Esophagus squamous epithelium (tissue), 5 donors: ENCODE measurements around the gene ANAPC15. TPM values are rescaled to one million over a fixed set of nuclear protein-coding genes. Genes with fewer than 3 reads are reported as not detected.
"Not testable (repeated sequence)": the region's sequence is repeated elsewhere in the genome, so short reads cannot be mapped to it uniquely, and the experiment has no call there.

Source experiments
- DNase-seq: peaks from one replicate; lab custom pipeline; 2025; lab: John Stamatoyannopoulos, UW
- H3K27ac ChIP-seq, 4 donors: fragments of 200-600 bp; sonication (generic); one replicate each; pipeline ENCODE4 v1.5.1; 2016 to 2019; ENCODE audit warnings: mild to moderate bottlenecking in 1 of 4
- H3K27me3 ChIP-seq, 4 donors: fragments of 200-600 bp; sonication (generic); 1 replicate in 3 of 4; 2 replicates in 1 of 4; pipeline versions ENCODE4 v1.5.1 to v1.6.0; 2017 to 2021; ENCODE audit warnings: antibody characterized with exemption in 1 of 4
- H3K36me3 ChIP-seq, 3 donors: fragments of 200-600 bp; sonication (generic); one replicate each; pipeline ENCODE4 v1.5.1; 2016 to 2019
- H3K4me1 ChIP-seq, 3 donors: fragments of 200-600 bp; sonication (generic); one replicate each; pipeline ENCODE4 v1.5.1; 2017 to 2019
- H3K4me3 ChIP-seq, 4 donors: fragments of 200-600 bp; sonication (generic); 1 replicate in 3 of 4; 2 replicates in 1 of 4; pipeline ENCODE4 v1.5.1; 2016 to 2019; ENCODE audit warnings: mild to moderate bottlenecking in 2 of 4, moderate library complexity in 1 of 4
- H3K9me3 ChIP-seq, 3 donors: fragments of 200-600 bp; sonication (generic); one replicate each; pipeline ENCODE4 v1.5.1; 2016 to 2019
- CTCF ChIP-seq, 6 experiments: fragments of 450-650 bp in 4 of 6; fragments of 200-600 bp in 2 of 6; sonication (generic) in 2 of 6; IDR thresholded peaks; one replicate each; pipeline ENCODE4 v1.5.1; 2016 to 2019; ENCODE audit warnings: antibody characterized with exemption in 6 of 6, mild to moderate bottlenecking in 4 of 6, moderate library complexity in 4 of 6
- POLR2A ChIP-seq, 4 donors: fragments of 450-650 bp; IDR thresholded peaks; one replicate each; pipeline ENCODE4 v1.6.1; 2017; ENCODE audit warnings: antibody characterized with exemption in 4 of 4, mild to moderate bottlenecking in 4 of 4, moderate library complexity in 3 of 4
- WGBS, 2 donors: methylation state at CpG; one replicate each; pipeline ENCODE4 v1.1.5; 2018; 5-methylcytosine and 5-hydroxymethylcytosine counted together
- intact Hi-C: fragments of 100-400 bp; cut with DNase I; formaldehyde crosslinking; loops from one replicate; pipeline ENCODE4 v1.15.0; 2022
- total RNA-seq, 4 donors: library from RNA; depleted of rRNA; stranded (reverse); fragments of >200 nt; gene quantifications; one replicate each; pipeline ENCODE4 v1.1.0, GENCODE V29; 2016
- donor health status: DM: yes; HTN: yes; CAD: no.

ANAPC15 gene
- total RNA-seq, 4 donors from 2014 or later, result 17.7 to 35.3 (median 23.5) TPM

GRCh38 chr11:72140661-72141060 is 28.2 kb upstream of the ANAPC15 start:
- no peak overlapping the region for H3K27ac ChIP-seq
- WGBS, 2 donors, result 81 to 100% methylated on average over 2 of the region's 2 CpGs
- intact Hi-C loops, result no loop called here

GRCh38 chr11:72139500-72139899 is 27.0 kb upstream of the ANAPC15 start:
- WGBS, 2 donors, result 73 to 89% methylated on average over 4 to 5 of the region's 11 CpGs
- Histone ChIP-seq H3K4me1 (peaks cover 7 to 51% (median 7%) of the 10 kb centered on the region in 3 donors), H3K36me3 (no peaks in the 10 kb centered on the region), H3K4me3 (no peak overlapping the region), H3K27me3 (no peaks in the 10 kb centered on the region), H3K27ac (no peak overlapping the region), H3K9me3 (no peaks in the 10 kb centered on the region)
- TF ChIP-seq POLR2A (IDR thresholded peaks at IDR 0.05) (no peak), CTCF (IDR thresholded peaks at IDR 0.05) (no peak)
- no peak for DNase-seq
- intact Hi-C loops, result no loop called here

More at GRCh38 chr11:72140661-72141060, 28.2 kb upstream of the ANAPC15 start:
- no peaks in the 10 kb centered on the region for H3K9me3 ChIP-seq
- H3K27me3 ChIP-seq, result no peaks in the 10 kb centered on the region
- no peak overlapping the region for H3K4me3 ChIP-seq
- peaks cover 7 to 49% (median 7%) of the 10 kb centered on the region in 3 donors for H3K4me1 ChIP-seq
- no peak for DNase-seq
- H3K36me3 ChIP-seq, result no peaks in the 10 kb centered on the region
- TF ChIP-seq POLR2A (IDR thresholded peaks at IDR 0.05), result no peak
- no peak for TF ChIP-seq CTCF (IDR thresholded peaks at IDR 0.05)

GRCh38 chr11:72138821-72139390 is 26.4 kb upstream of the ANAPC15 start:
- intact Hi-C loops, result no loop called here
- no peak for TF ChIP-seq CTCF (IDR thresholded peaks at IDR 0.05)
- TF ChIP-seq POLR2A (IDR thresholded peaks at IDR 0.05), result no peak
- no peaks in the 10 kb centered on the region for H3K9me3 ChIP-seq
- H3K27ac ChIP-seq, result no peak overlapping the region
- H3K4me1 ChIP-seq, result peaks cover 7 to 48% (median 7%) of the 10 kb centered on the region in 3 donors
- 60 to 89% methylated on average over 2 to 4 of the region's 12 CpGs for WGBS, 2 donors
- no peaks in the 10 kb centered on the region for H3K27me3 ChIP-seq
- no peak overlapping the region for H3K4me3 ChIP-seq
- no peaks in the 10 kb centered on the region for H3K36me3 ChIP-seq
- no peak for DNase-seq

- WGBS, 2 donors, result 33 to 37% methylated on average over 1 to 4 of the region's 4 CpGs
- intact Hi-C loops, result no loop called here
- TF ChIP-seq CTCF (IDR thresholded peaks at IDR 0.05), result no peak
- no peak for TF ChIP-seq POLR2A (IDR thresholded peaks at IDR 0.05)
- Histone ChIP-seq H3K36me3 (no peaks in the 10 kb centered on the region), H3K4me1 (peaks cover 7 to 36% (median 7%) of the 10 kb centered on the region in 3 donors), H3K27me3 (no peaks in the 10 kb centered on the region), H3K27ac (peak overlapping the region; percentile 36 to 77 (median 59)), H3K9me3 (no peaks in the 10 kb centered on the region), H3K4me3 (no peak overlapping the region)
- DNase-seq, result no peak
These were observed 24.3 kb upstream of the ANAPC15 start for GRCh38 chr11:72136684-72137262.

- TF ChIP-seq POLR2A (IDR thresholded peaks at IDR 0.05) (no peak), CTCF (IDR thresholded peaks at IDR 0.05) (no peak)
- intact Hi-C loops, result no loop called here
- Histone ChIP-seq H3K4me1 (peaks cover 5 to 29% (median 7%) of the 10 kb centered on the region in 3 donors), H3K4me3 (no peak overlapping the region), H3K36me3 (no peaks in the 10 kb centered on the region), H3K27me3 (no peaks in the 10 kb centered on the region), H3K27ac (peak overlapping the region; percentile 33 to 77 (median 59)), H3K9me3 (no peaks in the 10 kb centered on the region)
- no peak for DNase-seq
- WGBS, 2 donors, result 67 to 80% methylated on average over 8 of the region's 14 CpGs
These were observed 23.6 kb upstream of the ANAPC15 start for GRCh38 chr11:72135891-72136683.

- intact Hi-C loops, H3K27me3 ChIP-seq, DNase-seq, H3K4me3 ChIP-seq, H3K36me3 ChIP-seq, H3K9me3 ChIP-seq: not testable (repeated sequence)
- 85% methylated on average over 4 of the region's 4 CpGs; no CpG with 5 or more reads in 1 of the 2 donors for WGBS, 2 donors
- Histone ChIP-seq H3K27ac (peak within 1 kb of the TSS; percentile 33 to 77 (median 59)), H3K4me1 (peaks cover 5 to 27% (median 7%) of the 10 kb centered on the region in 3 donors)
These were observed 23.0 kb upstream of the ANAPC15 start, which contains the start of gene FOLR3 for GRCh38 chr11:72135473-72135872. TSS of gene FOLR3 (plus strand) at chr11:72135725. CDS start at chr11:72135953, 228 bp downstream.
